ENCODE results near the gene SAP30BP.

SAP30BP gene

GRCh38 chr17:75625813-75626486, 41.2 kb upstream of the SAP30BP start:
- Histone ChIP-seq H3K9me2 (replicated peaks; ENCODE audit: control insufficient read depth, low read length) (no peaks in the 10 kb centered on the region), H3K27ac (ENCODE audit: low read depth, low read length) (no peak overlapping the region)

GRCh38 chr17:75626496-75627038, 40.6 kb upstream of the SAP30BP start:
- Histone ChIP-seq H3K4me3 (ENCODE audit: low read length) (no peak overlapping the region), H3K27ac (ENCODE audit: low read depth, low read length) (peak overlapping the region; percentile 6; the same call in 1 of the 2 replicates), H3K36me3 (ENCODE audit: control insufficient read depth, low read length) (peaks cover 47% of the 10 kb centered on the region), H3K9me2 (replicated peaks; ENCODE audit: control insufficient read depth, low read length) (no peaks in the 10 kb centered on the region), H4K20me1 (ENCODE audit: control insufficient read depth, insufficient read depth, low read depth, low read length) (no peaks in the 10 kb centered on the region), H3K79me2 (ENCODE audit: control insufficient read depth, low read length) (no peaks in the 10 kb centered on the region), H3K4me2 (ENCODE audit: low read length) (0 out of 2 replicates have a peak overlapping the region, but pooled peaks have one; percentile 8), H3K4me1 (ENCODE audit: control insufficient read depth, low read length) (peaks cover 16% of the 10 kb centered on the region), H3F3A (ENCODE audit: control insufficient read depth, insufficient read depth) (no peaks in the 10 kb centered on the region), H3K9me3 (ENCODE audit: control insufficient read depth, insufficient read depth, low read length) (no peaks in the 10 kb centered on the region), H3K27me3 (ENCODE audit: control insufficient read depth, low read length) (no peaks in the 10 kb centered on the region)
- TF ChIP-seq EZH2phosphoT487 (IDR thresholded peaks at IDR 0.05; ENCODE audit: borderline replicate concordance, low read length) (no peak), CTCF (IDR thresholded peaks at IDR 0.05; ENCODE audit: low read depth, low read length, poor library complexity, severe bottlenecking) (no peak)

More at GRCh38 chr17:75625813-75626486, 41.2 kb upstream of the SAP30BP start:
- H3K4me3 ChIP-seq (ENCODE audit: low read length) = no peak overlapping the region
- H4K20me1 ChIP-seq (ENCODE audit: control insufficient read depth, insufficient read depth, low read depth, low read length) = no peaks in the 10 kb centered on the region
- no peaks in the 10 kb centered on the region for H3K79me2 ChIP-seq (ENCODE audit: control insufficient read depth, low read length)
- H3K27me3 ChIP-seq (ENCODE audit: control insufficient read depth, low read length) = no peaks in the 10 kb centered on the region
- peaks cover 16% of the 10 kb centered on the region for H3K4me1 ChIP-seq (ENCODE audit: control insufficient read depth, low read length)
- no peaks in the 10 kb centered on the region for H3F3A ChIP-seq (ENCODE audit: control insufficient read depth, insufficient read depth)
- H3K36me3 ChIP-seq (ENCODE audit: control insufficient read depth, low read length) = peaks cover 41% of the 10 kb centered on the region
- no peak overlapping the region for H3K4me2 ChIP-seq (ENCODE audit: low read length)
- H3K9me3 ChIP-seq (ENCODE audit: control insufficient read depth, insufficient read depth, low read length) = no peaks in the 10 kb centered on the region
- no peak for TF ChIP-seq EZH2phosphoT487 (IDR thresholded peaks at IDR 0.05; ENCODE audit: borderline replicate concordance, low read length)
- peak; percentile 83 for TF ChIP-seq CTCF (IDR thresholded peaks at IDR 0.05; ENCODE audit: low read depth, low read length, poor library complexity, severe bottlenecking)

GRCh38 chr17:75627094-75627493, 40.0 kb upstream of the SAP30BP start:
- no peaks in the 10 kb centered on the region for H3K9me3 ChIP-seq (ENCODE audit: control insufficient read depth, insufficient read depth, low read length)
- H3K36me3 ChIP-seq (ENCODE audit: control insufficient read depth, low read length) = peaks cover 52% of the 10 kb centered on the region
- H3K27ac ChIP-seq (ENCODE audit: low read depth, low read length) = peak overlapping the region; percentile 6; the same call in 1 of the 2 replicates
- H3K27me3 ChIP-seq (ENCODE audit: control insufficient read depth, low read length) = no peaks in the 10 kb centered on the region
- no peaks in the 10 kb centered on the region for H3K9me2 ChIP-seq (replicated peaks; ENCODE audit: control insufficient read depth, low read length)
- H3K4me3 ChIP-seq (ENCODE audit: low read length) = no peak overlapping the region
- peaks cover 16% of the 10 kb centered on the region for H3K4me1 ChIP-seq (ENCODE audit: control insufficient read depth, low read length)
- TF ChIP-seq EZH2phosphoT487 (IDR thresholded peaks at IDR 0.05; ENCODE audit: borderline replicate concordance, low read length) = no peak
- TF ChIP-seq CTCF (IDR thresholded peaks at IDR 0.05; ENCODE audit: low read depth, low read length, poor library complexity, severe bottlenecking) = no peak
- H3K4me2 ChIP-seq (ENCODE audit: low read length) = 0 out of 2 replicates have a peak overlapping the region, but pooled peaks have one; percentile 8
- no peaks in the 10 kb centered on the region for H4K20me1 ChIP-seq (ENCODE audit: control insufficient read depth, insufficient read depth, low read depth, low read length)
- no peaks in the 10 kb centered on the region for H3F3A ChIP-seq (ENCODE audit: control insufficient read depth, insufficient read depth)
- H3K79me2 ChIP-seq (ENCODE audit: control insufficient read depth, low read length) = no peaks in the 10 kb centered on the region
